Measurements from ENCODE around the gene ACSBG1.

GRCh38 chr15:78239811-78240210 is 5.4 kb upstream of the ACSBG1 start:
- TF ChIP-seq TAF1 (IDR thresholded peaks at IDR 0.05; ENCODE audit: borderline replicate concordance, low read depth, low read length), result no peak
- TF ChIP-seq POLR2A (IDR thresholded peaks at IDR 0.05; ENCODE audit: low read depth, low read length), result no peak

Measured in GM12892 (cell line).